Measurements from ENCODE around the gene SUGCT.

- TF ChIP-seq EP300 (IDR thresholded peaks at IDR 0.05) (no peak), CTCF (IDR thresholded peaks at IDR 0.05) (no peak)
These were observed 747.4 kb downstream of the SUGCT start for GRCh38 chr7:40882071-40882658.
